H9 (cell line): ENCODE data around the gene TADA3. TPM values are rescaled to one million over a fixed set of nuclear protein-coding genes. Genes with fewer than 3 reads are reported as not detected.

ENCODE experiments used
- DNase-seq: peaks from one replicate; pipeline ENCODE4 v3.0.0-alpha.2; 2017
- H2AFZ ChIP-seq: one replicate; pipeline ENCODE4 v1.6.1; 2013; ENCODE audit warnings: mild to moderate bottlenecking, low read length, control low read depth, moderate library complexity
- H2AK5ac ChIP-seq: 2 replicates; pipeline ENCODE4 v1.6.1; 2013; ENCODE audit warnings: low read length, control low read depth, mixed read lengths; ENCODE audit not compliant: insufficient read length
- H2BK120ac ChIP-seq: one replicate; pipeline ENCODE4 v1.6.1; 2013; ENCODE audit warnings: low read depth, mild to moderate bottlenecking, low read length, control low read depth, inconsistent platforms; ENCODE audit not compliant: poor library complexity, severe bottlenecking
- H2BK12ac ChIP-seq: 2 replicates; pipeline ENCODE4 v1.6.1; 2013; ENCODE audit warnings: low read length, control low read depth, mixed read lengths, low read depth; ENCODE audit not compliant: insufficient read length
- H2BK15ac ChIP-seq: 2 replicates; pipeline ENCODE4 v1.6.1; 2013; ENCODE audit warnings: low read depth, low read length, control low read depth
- H2BK20ac ChIP-seq: one replicate; pipeline ENCODE4 v1.6.1; 2013; ENCODE audit warnings: low read depth, mild to moderate bottlenecking, low read length, control low read depth, inconsistent platforms; ENCODE audit not compliant: poor library complexity, severe bottlenecking
- H2BK5ac ChIP-seq: 2 replicates; pipeline ENCODE4 v1.6.1; 2013; ENCODE audit warnings: low read length, control low read depth, mixed read lengths; ENCODE audit not compliant: insufficient read length
- H3K14ac ChIP-seq: 2 replicates; pipeline ENCODE4 v1.6.1; 2013; ENCODE audit warnings: low read length, control low read depth; ENCODE audit not compliant: insufficient read depth
- H3K18ac ChIP-seq: 2 replicates; pipeline ENCODE4 v1.6.1; 2013; ENCODE audit warnings: low read depth, mild to moderate bottlenecking, mixed read lengths, low read length, control low read depth; ENCODE audit not compliant: insufficient read length
- H3K23ac ChIP-seq: 2 replicates; pipeline ENCODE4 v1.6.1; 2013; ENCODE audit warnings: low read length, control low read depth, mixed read lengths, low read depth; ENCODE audit not compliant: insufficient read length
- H3K23me2 ChIP-seq: 2 replicates; pipeline ENCODE4 v1.6.1; 2013; ENCODE audit warnings: low read depth, mild to moderate bottlenecking, mixed read lengths, low read length, control low read depth; ENCODE audit not compliant: insufficient read length, poor library complexity, severe bottlenecking
- H3K27ac ChIP-seq: 2 replicates; pipeline ENCODE4 v1.5.1; 2013; ENCODE audit warnings: low read length, control low read depth, mixed read lengths, low read depth; ENCODE audit not compliant: insufficient read length
- H3K27me3 ChIP-seq: 2 replicates; pipeline ENCODE4 v1.6.1; 2013; ENCODE audit warnings: low read length, control low read depth, inconsistent platforms; ENCODE audit not compliant: insufficient read depth
- H3K4ac ChIP-seq: 2 replicates; pipeline ENCODE4 v1.6.1; 2013; ENCODE audit warnings: low read depth, mild to moderate bottlenecking, control low read depth, inconsistent platforms, low read length, moderate library complexity
- H3K4me1 ChIP-seq: 2 replicates; pipeline ENCODE4 v1.6.1; 2013; ENCODE audit warnings: low read length, control low read depth, inconsistent platforms; ENCODE audit not compliant: insufficient read depth
- H3K4me2 ChIP-seq: 2 replicates; pipeline ENCODE4 v1.6.1; 2013; ENCODE audit warnings: low read length, control low read depth, mixed read lengths; ENCODE audit not compliant: insufficient read length, insufficient read depth
- H3K56ac ChIP-seq: 2 replicates; pipeline ENCODE4 v1.6.1; 2013; ENCODE audit warnings: low read depth, mild to moderate bottlenecking, mixed read lengths, low read length, control low read depth; ENCODE audit not compliant: insufficient read length
- H3K79me1 ChIP-seq: 2 replicates; pipeline ENCODE4 v1.6.1; 2013; ENCODE audit warnings: low read depth, mild to moderate bottlenecking, moderate library complexity, low read length, control low read depth, inconsistent platforms; ENCODE audit not compliant: insufficient read depth, poor library complexity, severe bottlenecking
- H3K79me2 ChIP-seq: 2 replicates; pipeline ENCODE4 v1.6.1; 2013; ENCODE audit warnings: low read length, control low read depth, inconsistent platforms; ENCODE audit not compliant: insufficient read depth
- H3K9ac ChIP-seq: 2 replicates; pipeline ENCODE4 v1.6.1; 2013; ENCODE audit warnings: low read length, control low read depth, mixed read lengths; ENCODE audit not compliant: insufficient read length; ENCODE audit errors: extremely low read depth
- H3K9me3 ChIP-seq: one replicate; pipeline ENCODE4 v1.6.1; 2013; ENCODE audit warnings: low read depth, low read length, inconsistent platforms; ENCODE audit not compliant: control insufficient read depth
- H3T11ph ChIP-seq: one replicate; pipeline ENCODE4 v1.6.1; 2013; ENCODE audit warnings: mild to moderate bottlenecking, low read length, control low read depth, inconsistent platforms
- H4K20me1 ChIP-seq: one replicate; pipeline ENCODE4 v1.6.1; 2013; ENCODE audit not compliant: control insufficient read depth, insufficient read length, insufficient read depth
- H4K5ac ChIP-seq: 2 replicates; pipeline ENCODE4 v1.6.1; 2013; ENCODE audit warnings: low read depth, mild to moderate bottlenecking, mixed read lengths, low read length, control low read depth; ENCODE audit not compliant: insufficient read length
- H4K8ac ChIP-seq: replicated peaks from 2 replicates; pipeline ENCODE4 v1.6.1; 2013; ENCODE audit warnings: low read length, control low read depth, mixed read lengths, low read depth; ENCODE audit not compliant: insufficient read length
- H4K91ac ChIP-seq: 2 replicates; pipeline ENCODE4 v1.6.1; 2013; ENCODE audit warnings: low read depth, mild to moderate bottlenecking, moderate library complexity, mixed read lengths, low read length, control low read depth; ENCODE audit not compliant: insufficient read length
- H3K27ac Mint-ChIP-seq, 3 experiments: 2 replicates in 2 of 3; 3 replicates in 1 of 3; pipeline ENCODE4 v1.8.0; 2020 to 2021; ENCODE audit warnings: mixed read lengths in 3 of 3, mild to moderate bottlenecking in 1 of 3, moderate library complexity in 1 of 3
- H3K27me3 Mint-ChIP-seq: 2 replicates; pipeline ENCODE4 v1.8.0; 2021; ENCODE audit warnings: low read depth, mild to moderate bottlenecking, moderate library complexity, mixed read lengths
- H3K36me3 Mint-ChIP-seq, 3 experiments: 2 replicates in 2 of 3; 3 replicates in 1 of 3; pipeline ENCODE4 v1.8.0; 2020 to 2021; ENCODE audit warnings: low read depth in 3 of 3, mixed read lengths in 3 of 3; ENCODE audit not compliant: insufficient read depth in 1 of 3
- H3K4me1 Mint-ChIP-seq, 2 experiments: 2 replicates each; pipeline ENCODE4 v1.8.0; 2020; ENCODE audit warnings: mixed read lengths in 2 of 2
- H3K4me3 Mint-ChIP-seq, 2 experiments: 2 replicates in 1 of 2; 3 replicates in 1 of 2; pipeline ENCODE4 v1.8.0; 2020 to 2021; ENCODE audit warnings: mild to moderate bottlenecking in 2 of 2, mixed read lengths in 2 of 2, moderate library complexity in 1 of 2
- H3K9me3 Mint-ChIP-seq, 2 experiments: 2 replicates in 1 of 2; 3 replicates in 1 of 2; pipeline ENCODE4 v1.8.0; 2020; ENCODE audit warnings: mild to moderate bottlenecking in 2 of 2, mixed read lengths in 2 of 2, moderate library complexity in 1 of 2
- CTCF ChIP-seq: fragments of 200-600 bp; sonication (generic); conservative IDR thresholded peaks from 3 replicates; pipeline ENCODE4 v1.8.0; 2021; ENCODE audit warnings: antibody characterized with exemption, mild to moderate bottlenecking
- WGBS: extraction: QIAGEN DNeasy Blood & Tissue Kit; methylation state at CpG from one replicate; pipeline ENCODE4 v1.1.7; 2013; ENCODE audit warnings: missing lambda C conversion rate, low lambda C conversion rate, mixed read lengths; ENCODE audit not compliant: insufficient read length; ENCODE audit errors: extremely low coverage; 5-methylcytosine and 5-hydroxymethylcytosine counted together
- total RNA-seq: library from RNA; stranded (reverse); gene quantifications from 2 replicates; pipeline ENCODE4 v1.2.1, GENCODE V29; 2021

TADA3 gene
- total RNA-seq, 1 experiment from 2014 or later: 49.8 TPM

- no peak overlapping the region for H2BK20ac ChIP-seq
- H3K18ac ChIP-seq: no peak overlapping the region
- H2AK5ac ChIP-seq: no peak overlapping the region
- H3K4me1 ChIP-seq: no peaks in the 10 kb centered on the region
- no peak overlapping the region for H3K4me2 ChIP-seq
- no peak overlapping the region for H3T11ph ChIP-seq
- no peak overlapping the region for H3K9ac ChIP-seq
- H3K14ac ChIP-seq: no peak overlapping the region
- H3K23me2 ChIP-seq: no peaks in the 10 kb centered on the region
- no peak overlapping the region for H2BK15ac ChIP-seq
- no peaks in the 10 kb centered on the region for H3K9me3 ChIP-seq
- H3K4me1 Mint-ChIP-seq: no peaks in the 10 kb centered on the region
- H3K79me1 ChIP-seq: no peaks in the 10 kb centered on the region
- no peaks in the 10 kb centered on the region for H4K20me1 ChIP-seq
- no peaks in the 10 kb centered on the region; the same call in 1 of the 2 replicates for H3K27me3 ChIP-seq
- H3K27me3 Mint-ChIP-seq: no peaks in the 10 kb centered on the region
- H3K36me3 Mint-ChIP-seq: peaks cover 62 to 89% (median 76%) of the 10 kb centered on the region in 3 experiments; a peak in 6 of 7 replicates
- H3K9me3 Mint-ChIP-seq: no peaks in the 10 kb centered on the region
- no peak overlapping the region for H2AFZ ChIP-seq
- no peak overlapping the region for H4K91ac ChIP-seq
- no peak overlapping the region for H2BK12ac ChIP-seq
- no peak overlapping the region for H3K27ac ChIP-seq
- H3K79me2 ChIP-seq: no peaks in the 10 kb centered on the region
- H3K4ac ChIP-seq: no peak overlapping the region
- H3K56ac ChIP-seq: no peak overlapping the region
- H4K5ac ChIP-seq: no peak overlapping the region
- peak; percentile 57 for TF ChIP-seq CTCF
- no peak overlapping the region for H2BK120ac ChIP-seq
- no peak overlapping the region for H4K8ac ChIP-seq
- no peak overlapping the region for H3K23ac ChIP-seq
- H3K4me3 Mint-ChIP-seq: no peak overlapping the region
- H2BK5ac ChIP-seq: no peak overlapping the region
- no CpG with 5 or more reads among the region's 5 CpGs for WGBS
- no peak for DNase-seq
- no peak overlapping the region for H3K27ac Mint-ChIP-seq
These were observed 8.3 kb upstream of the TADA3 start for GRCh38 chr3:9800529-9800928.
